Measurements from ENCODE around the gene ETHE1.
"Not testable (repeated sequence)": the region's sequence is repeated elsewhere in the genome, so short reads cannot be mapped to it uniquely, and the experiment has no call there.

Gene ETHE1

DNA sequence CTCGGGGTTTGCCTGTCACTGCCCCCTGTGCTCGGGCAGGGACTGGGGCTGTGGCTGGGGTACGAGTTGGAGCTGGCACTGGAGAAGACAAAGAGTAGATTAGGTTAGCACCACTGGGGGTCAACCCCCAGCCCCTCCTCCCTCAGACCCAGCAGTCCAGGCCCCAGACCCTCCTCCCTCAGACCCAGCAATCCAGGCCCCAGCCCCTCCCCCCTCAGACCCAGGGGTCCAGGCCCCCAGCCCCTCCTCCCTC is 25.1 kb upstream of the ETHE1 start:
- no peak for DNase-seq (ENCODE audit: low read depth in 2 of 2)

DNA sequence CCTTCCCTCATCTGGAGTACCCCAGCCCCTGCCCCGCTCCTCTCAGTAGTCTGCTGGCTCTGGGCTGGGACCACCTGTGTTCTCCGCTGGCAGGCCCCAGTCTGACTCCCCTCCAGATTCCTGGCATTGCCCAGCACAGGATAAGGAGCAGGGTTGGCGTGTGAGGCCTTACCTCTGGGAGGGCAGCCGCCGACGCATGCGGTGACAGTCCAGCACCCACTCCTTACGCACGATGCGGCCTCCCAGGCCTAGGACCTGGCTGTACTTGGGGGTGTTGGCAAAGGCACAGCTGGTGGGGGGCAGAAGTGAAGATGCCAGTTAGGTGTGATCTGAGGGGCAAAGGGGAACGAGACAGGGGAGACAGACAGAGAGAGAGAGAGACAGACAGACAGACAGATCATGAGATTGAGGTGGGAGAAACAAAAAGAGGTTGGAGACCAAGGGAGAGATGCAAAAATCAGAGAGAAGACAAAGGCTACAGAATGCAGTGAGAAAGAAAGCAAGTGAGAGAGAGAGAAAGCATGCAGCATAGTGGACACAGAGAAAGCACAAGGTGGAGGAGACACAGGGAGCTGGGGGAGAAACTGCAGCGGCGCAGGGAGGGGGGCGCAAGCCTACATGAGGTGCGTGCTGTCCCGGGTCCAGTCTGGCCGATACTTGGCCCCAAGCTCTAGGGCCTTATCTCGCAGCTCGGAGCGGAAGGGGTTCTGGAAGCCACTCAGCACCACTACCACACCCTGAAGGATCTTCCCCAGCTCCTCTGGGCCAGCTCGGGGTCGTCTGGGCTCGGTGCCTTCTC is 24.6 kb upstream of the ETHE1 start:
- DNase-seq (ENCODE audit: low read depth in 2 of 2): no peak

DNA sequence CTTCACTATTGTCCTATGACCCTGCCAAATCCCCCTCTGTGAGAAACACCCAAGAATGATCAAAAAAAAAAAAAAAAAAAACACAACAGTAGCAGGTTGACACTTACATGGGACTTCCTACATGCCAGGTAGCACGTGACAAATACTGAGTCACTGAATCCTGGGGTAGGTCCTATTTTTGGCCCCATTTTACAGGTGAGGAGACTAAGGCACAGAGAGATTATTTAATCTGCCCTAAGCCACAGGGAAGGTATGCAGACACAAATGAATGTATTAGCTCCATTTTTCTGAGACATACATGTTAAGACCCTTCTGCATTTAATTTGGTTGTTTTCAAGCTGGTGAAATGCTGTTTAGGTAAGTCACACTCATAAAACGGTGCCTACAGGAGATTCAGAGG is 21.7 kb upstream of the ETHE1 start:
- no peak for DNase-seq (ENCODE audit: low read depth in 2 of 2)

DNA sequence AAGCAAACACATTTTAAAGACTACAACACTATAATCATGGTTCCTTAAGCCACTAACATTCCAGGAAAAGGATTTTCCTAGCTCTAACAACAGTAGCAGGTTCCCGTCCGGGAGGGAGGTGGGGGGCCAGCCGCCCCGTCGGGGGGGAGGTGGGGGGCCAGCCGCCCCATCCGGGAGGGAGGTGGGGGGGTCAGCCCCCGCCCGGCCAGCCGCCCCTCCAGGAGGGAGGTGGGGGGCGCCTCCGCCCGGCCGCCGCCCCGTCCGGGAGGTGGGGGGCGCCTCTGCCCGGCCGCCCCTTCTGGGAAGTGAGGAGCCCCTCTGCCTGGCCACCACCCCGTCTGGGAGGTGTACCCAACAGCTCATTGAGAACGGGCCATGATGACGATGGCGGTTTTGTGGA is 20.9 kb upstream of the ETHE1 start:
- DNase-seq (ENCODE audit: low read depth in 2 of 2): not testable (repeated sequence)

DNA sequence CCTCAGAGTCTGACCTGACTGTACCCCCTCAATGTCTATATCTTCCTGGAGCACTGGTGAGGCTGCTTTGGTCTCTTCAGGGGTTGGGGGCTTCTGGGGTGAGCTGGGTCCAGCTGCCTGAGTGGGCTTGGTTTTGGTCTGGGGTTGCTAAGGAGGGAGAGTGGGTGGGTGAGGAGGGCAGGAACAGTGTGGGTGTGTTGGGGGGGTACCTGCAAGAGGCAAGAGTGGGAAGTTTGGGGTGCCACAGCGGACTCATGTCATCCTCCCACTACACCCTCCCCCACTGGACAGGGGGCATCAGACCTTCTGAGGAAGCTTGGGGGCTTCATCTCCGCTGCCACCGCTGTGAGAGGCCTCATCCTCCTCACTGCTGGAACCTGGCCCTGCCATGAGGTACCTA is 19.6 kb upstream of the ETHE1 start:
- no peak for DNase-seq (ENCODE audit: low read depth in 2 of 2)

DNA sequence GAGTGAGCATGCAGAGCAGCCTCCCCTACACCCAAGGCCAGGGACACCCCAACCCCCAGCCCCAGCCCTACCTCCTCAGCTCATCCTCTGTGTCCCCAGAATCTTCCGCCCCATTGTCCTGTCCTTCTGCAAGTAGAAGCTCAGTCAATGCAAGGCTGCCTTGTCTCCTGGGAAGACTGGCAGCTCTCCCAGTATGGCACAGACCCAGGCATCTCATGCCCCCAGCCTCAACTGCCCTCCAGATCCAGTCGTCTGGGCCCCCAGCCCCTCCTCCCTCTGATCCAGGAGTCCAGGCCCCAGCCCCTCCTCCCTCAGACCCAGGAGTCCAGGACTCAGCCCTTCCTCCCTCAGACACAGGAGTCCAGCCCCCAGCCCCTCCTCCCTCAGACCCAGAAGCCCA is 19.0 kb upstream of the ETHE1 start:
- no peak for DNase-seq (ENCODE audit: low read depth in 2 of 2)

DNA sequence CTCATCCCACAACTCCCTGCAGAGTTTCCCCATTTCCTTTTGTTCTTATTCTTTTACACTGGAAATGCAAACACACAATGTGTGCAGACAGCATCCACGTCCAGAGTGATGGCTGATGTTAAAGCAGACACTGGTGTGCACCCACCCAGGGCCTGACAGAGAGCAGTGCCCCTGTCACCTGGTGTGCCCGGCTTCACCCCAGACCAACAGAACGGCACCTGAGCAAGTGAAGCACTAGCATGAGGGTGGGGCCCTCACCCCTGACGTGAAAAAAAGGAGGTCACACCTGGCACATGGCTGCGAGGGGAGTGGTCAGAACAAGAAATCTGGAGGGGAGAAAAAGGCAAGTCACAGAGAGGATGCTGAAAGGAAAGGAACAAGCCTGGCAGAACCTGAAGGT is 18.3 kb upstream of the ETHE1 start:
- no peak for DNase-seq (ENCODE audit: low read depth in 2 of 2)

DNA sequence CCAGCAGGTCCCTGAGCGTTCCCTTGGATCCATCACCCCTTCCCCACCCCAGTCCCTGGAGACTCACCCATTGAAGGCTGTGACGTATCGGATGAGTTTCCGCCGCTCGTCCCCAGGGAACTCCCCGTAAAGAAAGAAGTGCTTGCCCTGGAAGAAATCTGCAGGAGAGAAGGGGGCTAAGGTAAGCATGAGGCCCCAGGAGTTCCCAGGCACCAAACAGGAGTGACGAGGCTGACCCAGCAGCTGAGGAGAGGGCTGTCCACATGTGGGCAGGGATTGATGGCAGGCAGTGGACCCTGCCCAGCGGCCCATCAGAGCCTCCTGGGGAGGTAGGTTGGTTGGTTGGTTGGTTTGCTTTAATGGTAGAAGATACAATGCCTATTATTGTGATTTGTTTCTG is 17.1 kb upstream of the ETHE1 start:
- DNase-seq (ENCODE audit: low read depth in 2 of 2): no peak

DNA sequence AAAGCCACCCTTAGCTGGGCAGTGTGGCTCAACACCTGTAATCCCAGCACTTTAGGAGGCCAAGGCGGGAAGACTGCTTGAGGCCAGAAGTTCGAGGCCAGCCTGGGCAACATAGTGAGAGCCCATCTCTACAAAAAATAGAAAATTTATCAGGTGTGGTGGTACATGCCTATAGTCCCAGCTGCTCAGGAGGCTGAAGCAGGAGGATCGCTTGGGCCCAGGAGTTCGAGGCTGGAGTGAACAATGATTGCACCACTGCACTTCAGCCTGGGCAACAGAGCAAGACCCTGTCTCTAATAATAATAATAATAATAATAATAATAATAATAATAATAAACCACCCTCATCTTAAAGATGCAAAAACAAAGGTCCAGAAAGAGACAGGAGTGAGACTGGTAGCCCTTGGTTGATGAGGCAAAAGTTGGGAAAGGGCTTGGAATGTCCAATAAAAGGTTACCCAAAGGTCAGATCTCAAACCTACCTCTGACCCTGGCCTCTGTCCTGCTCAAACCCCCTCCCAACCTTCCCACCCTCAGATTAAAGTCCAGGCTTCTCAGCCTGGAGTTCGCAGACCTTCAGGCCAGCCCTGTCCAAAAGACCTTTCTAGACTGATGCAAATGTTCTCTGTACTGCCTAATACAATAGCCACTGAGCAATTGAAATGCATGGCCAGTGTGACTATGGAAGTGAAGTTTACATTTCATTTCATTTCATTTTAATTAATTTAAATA is 15.1 kb upstream of the ETHE1 start:
- no peak for DNase-seq (ENCODE audit: low read depth in 2 of 2)

DNA sequence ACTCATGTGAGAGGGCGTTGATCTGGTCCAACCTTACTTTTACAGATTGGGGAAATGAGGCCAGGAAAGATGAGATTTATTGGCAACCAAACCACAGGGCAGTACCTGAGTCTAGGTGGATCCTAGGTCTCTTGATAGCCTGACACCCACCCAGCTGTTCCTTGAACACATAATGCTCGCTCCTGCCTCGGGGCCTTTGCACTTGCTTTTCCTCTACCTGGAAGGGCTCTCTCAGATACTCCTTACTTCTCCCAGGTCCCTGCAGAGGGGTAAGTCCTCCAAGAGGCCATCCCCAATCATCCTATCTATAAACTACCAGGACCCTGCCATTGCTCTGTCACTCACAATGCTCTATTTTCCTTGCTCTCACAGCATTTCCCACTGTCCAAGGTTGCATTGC is 13.4 kb upstream of the ETHE1 start:
- DNase-seq (ENCODE audit: low read depth in 2 of 2): no peak

DNA sequence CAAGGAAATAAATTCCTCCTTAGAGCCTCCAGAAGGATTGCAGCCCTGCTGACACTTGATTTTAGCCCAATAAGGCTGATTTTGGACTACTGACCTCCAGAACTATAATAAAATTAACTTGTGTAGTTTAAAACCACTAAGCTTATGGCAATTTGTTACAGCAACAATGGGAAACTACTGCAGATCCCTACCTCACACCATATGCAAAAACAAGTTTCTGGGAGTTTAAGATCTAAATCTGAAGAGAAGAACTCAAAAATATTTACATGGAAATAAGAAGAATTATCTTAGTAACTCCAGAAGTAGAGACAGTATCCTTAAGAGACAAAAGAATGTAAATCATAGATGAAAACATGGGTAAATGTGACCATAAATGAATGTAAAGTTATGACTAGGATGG is 11.9 kb upstream of the ETHE1 start:
- no peak for DNase-seq (ENCODE audit: low read depth in 2 of 2)

DNA sequence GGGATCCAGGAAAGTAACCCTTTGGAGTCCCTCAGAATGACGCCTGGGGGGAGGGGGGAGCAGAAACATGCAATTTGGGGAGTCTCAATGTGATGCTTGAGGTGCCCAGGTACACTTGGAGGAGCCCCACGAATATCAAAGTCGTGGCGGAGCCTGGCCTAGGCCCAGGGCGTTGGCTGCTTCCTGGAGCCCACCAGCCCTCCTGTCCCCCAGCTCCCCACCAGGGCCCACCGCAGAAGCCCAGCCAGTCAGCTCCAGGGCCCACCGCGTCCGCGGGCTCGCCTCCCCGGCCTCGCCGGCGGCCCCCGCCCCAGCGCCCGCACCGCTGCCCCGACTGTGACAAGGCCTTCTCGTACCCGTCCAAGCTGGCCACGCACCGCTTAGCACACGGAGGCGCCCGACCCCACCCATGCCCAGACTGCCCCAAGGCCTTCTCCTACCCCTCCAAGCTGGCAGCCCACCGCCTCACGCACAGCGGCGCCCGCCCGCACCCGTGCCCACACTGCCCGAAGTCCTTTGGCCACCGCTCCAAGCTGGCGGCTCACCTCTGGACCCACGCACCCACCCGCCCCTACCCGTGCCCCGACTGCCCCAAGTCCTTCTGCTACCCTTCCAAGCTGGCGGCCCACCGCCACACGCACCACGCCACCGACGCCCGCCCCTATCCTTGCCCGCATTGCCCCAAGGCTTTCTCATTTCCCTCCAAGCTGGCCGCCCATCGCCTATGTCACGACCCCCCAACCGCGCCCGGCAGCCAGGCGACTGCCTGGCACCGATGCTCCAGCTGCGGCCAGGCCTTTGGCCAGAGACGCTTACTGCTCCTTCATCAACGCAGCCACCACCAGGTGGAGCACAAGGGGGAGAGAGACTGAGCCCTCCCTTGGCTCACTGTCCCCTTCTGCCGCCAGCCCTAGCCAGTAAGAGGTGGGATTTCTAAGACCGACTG is 8.1 kb upstream of the ETHE1 start:
- no peak for DNase-seq (ENCODE audit: low read depth in 2 of 2)

DNA sequence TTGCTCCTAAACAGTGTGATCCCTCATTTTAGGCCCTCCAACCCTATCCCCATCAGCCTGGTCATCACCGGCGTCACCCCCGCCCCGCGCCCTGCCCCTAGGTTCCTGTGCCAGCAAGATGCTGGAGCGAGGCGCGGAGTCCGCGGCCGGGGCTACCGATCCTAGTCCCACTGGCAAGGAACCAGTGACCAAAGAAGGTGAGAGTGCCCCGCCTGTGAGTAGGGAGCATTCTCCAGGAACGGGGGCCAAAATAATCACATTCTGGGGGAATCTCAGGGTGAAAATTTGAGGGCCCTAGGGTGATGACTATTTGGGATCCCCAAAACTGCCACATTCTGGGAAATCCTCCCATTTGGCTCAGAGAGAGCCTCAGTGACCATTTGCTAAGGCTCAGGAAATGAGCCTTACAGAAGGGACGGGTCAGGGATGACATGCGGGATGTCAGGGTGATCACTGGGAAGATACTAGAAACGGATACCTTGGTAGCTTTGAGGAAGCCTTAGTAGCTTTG is 7.4 kb upstream of the ETHE1 start:
- DNase-seq (ENCODE audit: low read depth in 2 of 2): no peak

DNA sequence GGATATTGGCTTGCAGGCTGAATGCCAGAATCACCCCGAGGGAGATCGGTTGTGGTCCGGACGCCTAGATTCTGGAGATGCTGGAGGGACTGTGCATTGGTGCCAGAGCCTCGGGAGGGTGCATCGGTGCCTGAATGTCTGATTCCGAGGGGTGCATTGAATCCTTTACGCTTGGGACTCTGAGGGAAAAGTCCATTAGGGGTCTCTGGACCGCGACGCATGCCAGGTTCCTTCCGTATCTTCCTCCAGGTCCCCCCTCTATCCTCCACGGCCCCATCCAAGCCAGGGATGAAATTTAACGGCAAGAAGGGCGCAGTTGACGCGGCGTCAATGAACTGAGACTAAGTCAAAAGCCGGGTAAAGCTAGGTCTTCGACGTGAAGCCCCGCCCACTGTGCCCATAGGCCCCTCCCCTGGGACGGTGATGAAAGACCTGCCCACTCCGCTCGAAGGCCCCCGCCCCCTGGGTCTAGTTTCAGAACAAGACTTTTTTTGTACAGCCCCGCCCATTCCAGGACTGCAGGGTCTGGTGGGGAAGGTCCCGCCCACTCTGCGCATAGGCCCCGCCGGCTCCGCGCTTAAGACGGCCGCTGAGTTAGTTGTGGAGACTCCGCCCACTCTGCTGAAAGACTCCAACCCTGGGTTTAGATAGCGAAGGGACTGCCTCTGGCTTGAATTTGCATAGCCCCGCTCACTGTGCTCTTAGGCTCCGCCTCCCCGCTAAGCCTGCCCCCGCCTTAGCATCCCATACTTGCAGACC is 6.7 kb upstream of the ETHE1 start:
- DNase-seq (ENCODE audit: low read depth in 2 of 2): peak; percentile 99

DNA sequence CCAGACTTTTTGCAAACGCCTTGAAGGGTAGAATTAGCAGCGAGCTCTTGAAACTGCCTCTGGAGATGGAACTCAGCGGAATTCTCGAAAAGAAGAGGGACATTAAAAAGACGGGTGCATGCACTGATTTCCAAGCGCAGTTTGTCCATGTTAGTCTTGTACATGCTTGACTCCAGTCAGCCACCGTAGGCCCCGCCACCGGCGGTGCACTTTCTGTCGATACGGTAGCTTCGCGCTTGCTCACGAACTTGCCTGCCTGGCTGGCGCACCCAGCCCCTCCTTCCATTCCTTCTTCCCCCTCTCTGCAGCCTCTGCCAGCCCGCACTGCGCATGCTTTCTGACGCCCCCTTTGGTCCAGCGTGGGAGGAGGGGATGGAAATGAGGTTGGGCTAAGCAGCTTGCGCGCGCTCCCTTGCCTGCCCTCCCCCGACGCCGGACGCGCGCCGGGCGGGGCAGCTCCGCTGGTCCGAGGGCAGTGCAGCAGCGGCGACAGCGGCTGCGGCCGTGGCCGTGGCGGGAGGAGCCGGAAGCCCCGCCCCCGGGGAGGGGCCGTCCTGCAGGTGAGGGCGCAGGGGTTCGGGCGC is 6.1 kb upstream of the ETHE1 start, which contains the start of gene ZNF575:
TSS of gene ZNF575 (plus strand) at position 227 of the 584 bp plus-strand sequence. CDS start 1,235 bp downstream, outside the sequence.
- DNase-seq (ENCODE audit: low read depth in 2 of 2): peak; percentile 94 to 95

DNA sequence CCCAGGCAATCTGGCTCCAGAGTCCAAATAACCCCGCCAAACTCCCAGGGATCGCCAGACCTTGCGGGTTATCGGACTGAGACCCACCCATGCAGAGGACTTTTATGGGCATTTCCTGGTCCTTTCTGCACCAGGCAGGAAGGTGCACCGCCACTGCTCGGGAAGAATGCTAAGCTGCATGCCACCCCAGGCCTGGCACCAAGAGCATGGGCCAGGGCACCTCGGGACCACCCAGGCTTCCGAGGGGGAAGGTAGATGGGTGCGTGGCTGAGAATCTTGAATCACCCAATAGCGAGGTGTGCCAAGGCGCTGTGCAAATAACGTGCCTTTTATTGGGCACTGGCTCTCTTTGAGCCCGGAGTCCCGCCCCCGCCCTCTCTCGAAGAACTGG is 5.6 kb upstream of the ETHE1 start:
- no peak for DNase-seq (ENCODE audit: low read depth in 2 of 2)

DNA sequence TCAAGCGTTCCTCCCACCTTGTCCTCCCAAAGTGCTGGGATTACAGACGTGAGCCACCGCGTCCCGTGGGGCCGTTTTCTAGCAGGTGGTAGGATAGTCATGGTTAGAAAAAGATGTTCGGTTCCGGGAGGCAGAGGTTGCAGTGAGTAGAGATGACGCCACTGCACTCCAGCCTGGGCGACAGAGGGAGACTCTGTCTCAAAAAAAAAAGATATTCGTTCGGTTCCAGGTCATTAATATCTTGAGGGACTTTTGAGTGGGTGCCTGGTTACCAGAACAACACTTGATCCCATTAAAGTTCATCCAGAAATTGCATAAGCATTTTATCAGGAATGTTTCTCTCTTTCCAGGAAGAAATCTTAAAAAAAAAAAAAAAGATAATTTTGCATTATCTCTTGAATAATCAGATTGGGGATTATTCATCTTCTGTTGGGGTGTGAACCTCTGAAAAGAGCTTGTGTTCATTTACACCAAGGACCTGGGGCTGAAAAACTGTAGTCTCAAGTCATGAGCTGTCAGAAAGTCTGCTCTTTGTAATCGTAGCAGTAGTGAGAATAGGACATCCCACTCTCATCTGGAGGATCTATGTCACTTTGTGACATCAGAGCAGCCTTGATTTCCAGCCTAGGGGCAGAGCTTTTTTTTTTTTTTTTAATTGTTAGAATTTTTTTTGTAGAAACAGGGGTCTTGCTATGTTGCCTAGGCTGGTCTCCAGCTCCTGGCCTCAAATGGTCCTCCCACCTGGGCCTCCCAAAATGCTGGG is 1.0 kb upstream of the ETHE1 start:
- no peak for DNase-seq (ENCODE audit: low read depth in 2 of 2)

DNA sequence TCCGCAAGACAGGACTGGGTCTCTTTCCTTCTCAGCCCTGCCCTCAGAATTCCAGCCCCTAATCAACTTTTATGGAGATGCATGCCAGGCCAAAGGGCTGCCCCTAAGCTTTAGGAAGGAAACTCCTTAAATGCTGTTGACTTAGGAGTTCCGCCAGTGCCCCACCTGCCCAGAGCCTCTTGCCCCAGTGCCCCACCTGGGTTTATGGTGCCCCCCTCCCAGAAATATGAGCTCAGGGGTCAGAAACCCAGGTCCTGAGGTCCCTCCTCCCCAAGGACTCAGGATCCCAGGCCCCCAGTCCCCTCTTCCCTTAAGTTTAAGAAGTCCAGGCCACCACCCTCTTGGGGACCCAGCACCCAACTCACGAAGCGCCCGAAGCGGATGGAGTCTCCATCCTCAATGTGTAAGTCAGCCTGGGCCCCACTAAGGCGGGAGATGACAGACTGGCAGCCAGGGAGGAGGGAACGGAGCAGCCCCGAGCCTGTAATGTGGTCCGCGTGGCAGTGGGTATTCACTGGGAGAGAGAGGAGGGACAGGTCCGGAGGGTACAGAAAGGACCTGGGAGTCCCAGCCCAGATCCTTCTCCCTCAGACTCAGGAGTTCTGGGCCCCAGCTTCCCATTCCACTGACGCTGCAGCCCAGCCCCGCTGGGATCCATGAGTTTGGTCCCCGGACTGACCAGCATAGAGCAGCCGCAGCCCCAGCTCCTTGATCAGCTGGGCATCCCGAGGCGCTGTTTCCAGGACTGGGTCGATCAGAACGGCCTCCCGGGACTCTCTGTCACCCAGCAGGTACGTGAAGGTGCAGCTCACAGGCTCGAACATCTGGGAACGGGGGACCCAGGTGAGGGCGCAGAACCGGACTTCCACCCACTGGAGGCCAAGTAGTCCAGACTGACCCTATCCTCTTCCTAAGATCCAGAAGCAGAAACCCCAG is 897 bp downstream of the ETHE1 start:
- DNase-seq (ENCODE audit: low read depth in 2 of 2): no peak

All from fibroblast of skin of left quadriceps (primary cell).